GDM1 (cell line): ENCODE results near the gene ITGA11.

Source experiments
- DNase-seq: peaks from one replicate; lab custom pipeline; 2025; lab: John Stamatoyannopoulos, UW

ITGA11 gene

DNA sequence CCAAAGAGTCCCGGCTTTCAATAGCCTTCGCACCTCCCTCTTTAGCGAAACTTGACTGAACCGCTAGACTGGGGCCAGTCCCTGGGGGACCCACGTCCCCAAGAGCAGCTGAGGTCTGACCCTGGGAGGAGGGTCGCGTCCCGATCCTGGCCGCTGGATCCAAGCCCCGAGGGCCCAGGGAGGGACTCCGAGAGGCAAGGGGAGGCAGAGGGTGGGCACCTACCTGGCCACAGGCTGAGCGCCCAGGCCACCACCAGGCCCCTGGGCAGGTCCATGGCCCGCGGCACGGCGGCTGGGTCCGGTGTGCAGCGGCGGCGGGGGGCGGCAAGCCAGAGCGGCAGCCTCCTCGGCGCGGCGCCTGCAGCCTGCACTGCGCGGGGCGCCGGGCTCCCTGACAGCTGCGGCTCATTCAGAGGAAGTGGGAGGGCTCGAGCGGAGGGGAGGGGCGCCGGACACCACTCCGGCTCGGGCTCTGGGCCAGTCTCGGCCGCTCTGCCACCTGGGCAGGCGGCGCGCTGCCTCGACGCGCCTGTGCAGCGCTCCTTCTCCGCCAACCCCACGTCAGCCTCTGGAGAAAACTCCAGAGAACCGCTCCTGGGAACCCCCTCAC lies at the start of gene ITGA11:
TSS of gene ITGA11 (minus strand) at position 372 of the 610 bp plus-strand sequence. CDS start at position 275, 97 bp downstream.
- no peak for DNase-seq

DNA sequence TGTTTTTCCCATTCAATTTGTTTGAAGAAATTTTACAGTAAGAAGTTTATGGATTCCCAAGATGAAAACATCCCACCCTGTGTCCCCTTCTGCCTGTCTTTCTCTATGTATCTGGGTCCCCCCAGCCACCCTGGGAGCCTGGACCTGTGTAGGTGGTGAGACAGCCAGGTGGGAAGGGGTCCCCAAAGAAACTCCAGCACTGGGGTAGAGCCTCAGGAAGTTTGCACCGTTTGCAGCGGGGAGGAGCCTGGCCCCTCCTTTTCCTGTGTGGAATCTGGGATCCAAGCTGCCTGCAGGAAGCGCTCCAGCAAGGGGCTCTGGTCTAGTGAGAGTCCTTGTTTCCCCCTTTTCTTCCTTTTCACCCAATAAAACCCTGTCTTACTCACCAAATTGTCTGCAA lies 49.4 kb upstream of the ITGA11 start:
- no peak for DNase-seq

GRCh38 chr15:68480296-68480695 lies 48.3 kb upstream of the ITGA11 start:
- DNase-seq: no peak

GRCh38 chr15:68479870-68480269 lies 47.9 kb upstream of the ITGA11 start:
- DNase-seq: no peak

DNA sequence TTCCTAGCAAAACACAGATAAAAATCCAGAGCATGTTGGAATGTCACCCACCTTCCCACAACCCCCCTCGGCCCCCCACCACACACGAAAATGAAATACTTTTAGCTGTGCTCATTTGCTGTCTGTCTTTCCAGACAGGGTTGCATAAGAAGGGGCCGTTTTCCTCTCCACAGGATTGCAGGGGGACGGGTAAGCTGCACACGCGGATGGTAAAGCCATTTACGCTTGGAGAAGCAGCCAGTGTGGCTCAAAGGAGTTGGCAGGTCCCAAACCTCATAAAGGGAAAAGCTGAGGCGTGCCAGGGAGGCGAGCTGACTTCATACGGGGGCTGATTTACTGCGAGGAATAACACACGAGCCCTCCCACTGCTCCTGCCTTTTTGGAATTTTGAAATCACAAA lies 47.4 kb upstream of the ITGA11 start:
- no peak for DNase-seq

GRCh38 chr15:68478853-68479252 lies 46.9 kb upstream of the ITGA11 start:
- no peak for DNase-seq

- no peak for DNase-seq
These were observed 43.5 kb upstream of the ITGA11 start for GRCh38 chr15:68475449-68475848.

- DNase-seq: no peak
These were observed 39.6 kb upstream of the ITGA11 start for GRCh38 chr15:68471541-68471940.

- DNase-seq: no peak
These were observed 39.0 kb upstream of the ITGA11 start for GRCh38 chr15:68470976-68471375.

GRCh38 chr15:68470049-68470742 lies 38.2 kb upstream of the ITGA11 start:
- no peak for DNase-seq

GRCh38 chr15:68469162-68470048 lies 37.4 kb upstream of the ITGA11 start:
- DNase-seq: no peak

- no peak for DNase-seq
These were observed 34.9 kb upstream of the ITGA11 start for GRCh38 chr15:68466876-68467275.

- no peak for DNase-seq
These were observed 34.0 kb upstream of the ITGA11 start for GRCh38 chr15:68465861-68466560.

DNA sequence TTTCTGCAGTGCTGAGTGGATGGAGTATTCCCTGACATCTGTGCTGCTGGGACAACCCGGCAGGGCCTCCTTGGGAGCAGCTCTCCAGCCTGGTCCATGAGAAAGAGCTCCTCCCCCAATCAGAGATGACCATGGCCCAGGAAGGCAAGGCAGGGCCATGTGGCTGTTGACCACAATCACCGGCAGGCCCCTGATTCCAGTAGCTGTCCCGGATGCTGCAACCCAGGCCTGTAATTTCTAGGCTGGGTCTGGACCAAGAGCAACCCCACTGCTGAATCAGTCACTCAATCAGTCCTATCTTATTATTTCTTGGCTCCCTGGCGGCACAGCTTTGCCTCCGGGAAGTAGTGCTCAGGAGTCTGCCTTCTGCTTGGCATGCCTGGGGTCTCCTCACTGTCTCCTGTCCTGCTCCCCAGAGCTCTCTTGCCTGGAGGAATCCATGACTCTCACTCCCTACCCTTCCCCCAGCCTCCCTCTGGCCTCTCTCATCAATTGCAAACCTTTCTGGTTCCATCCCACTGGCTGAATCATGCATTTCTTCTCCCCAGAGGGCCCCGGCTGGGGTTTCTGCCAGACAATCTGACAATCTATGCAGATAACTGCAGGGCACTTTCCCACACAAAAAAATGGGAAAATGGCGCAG lies 32.6 kb upstream of the ITGA11 start:
- no peak for DNase-seq

DNA sequence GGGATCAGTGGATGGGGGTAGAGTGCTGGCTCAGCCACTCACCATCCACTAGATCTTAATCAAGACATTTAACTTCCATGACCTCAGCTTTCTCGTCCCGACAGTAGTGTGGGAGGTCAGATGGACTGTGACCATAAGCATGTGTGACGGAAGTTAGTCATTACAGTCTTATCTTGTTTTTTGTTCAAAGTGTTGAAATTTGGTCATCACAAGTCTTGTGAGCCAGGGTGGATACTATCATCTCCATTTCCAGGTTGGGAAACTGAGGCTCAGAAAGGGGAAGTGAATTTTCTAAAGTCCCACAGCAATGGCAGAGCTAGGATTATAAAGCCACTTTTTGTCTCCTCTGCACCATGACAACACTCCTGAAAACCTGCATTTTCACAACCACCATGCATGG lies 32.0 kb upstream of the ITGA11 start:
- no peak for DNase-seq

DNA sequence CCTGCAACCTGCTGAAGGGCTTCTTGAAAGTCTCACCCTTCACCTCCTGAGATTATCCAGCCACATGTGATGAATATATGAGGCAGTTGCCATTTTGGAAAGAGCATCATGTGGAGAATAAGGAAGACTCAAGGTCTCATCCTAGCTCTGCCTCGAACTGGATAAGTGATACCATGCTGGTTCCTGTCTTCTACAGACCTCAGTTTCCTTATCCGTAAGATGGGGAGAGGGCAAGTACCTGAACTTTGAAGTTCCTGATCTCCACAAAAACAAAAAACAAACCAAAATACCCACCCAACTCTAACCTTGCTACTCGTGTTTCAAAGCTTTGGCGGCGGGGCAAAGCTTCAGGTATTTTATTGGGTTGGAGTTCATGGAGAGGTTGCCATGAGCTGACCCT lies 31.5 kb upstream of the ITGA11 start:
- DNase-seq: no peak

DNA sequence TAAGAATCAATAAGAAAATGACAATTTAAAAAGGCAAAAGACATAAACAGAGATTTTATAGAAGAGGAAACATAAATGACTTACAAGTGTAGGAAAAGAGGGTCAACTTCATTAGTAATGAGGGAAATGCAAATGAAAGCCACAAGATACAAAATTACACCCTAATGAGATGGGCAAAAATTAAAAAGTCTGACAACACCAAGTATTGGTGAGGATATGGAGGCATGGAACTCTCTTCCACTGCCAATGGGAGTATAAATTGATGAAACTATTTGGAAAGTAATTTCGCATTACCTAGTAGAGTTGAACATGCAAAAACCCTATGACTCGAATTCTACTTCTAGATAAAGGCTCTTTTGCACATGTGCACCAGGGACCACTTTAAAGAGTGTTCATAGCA lies 28.2 kb upstream of the ITGA11 start:
- DNase-seq: no peak

DNA sequence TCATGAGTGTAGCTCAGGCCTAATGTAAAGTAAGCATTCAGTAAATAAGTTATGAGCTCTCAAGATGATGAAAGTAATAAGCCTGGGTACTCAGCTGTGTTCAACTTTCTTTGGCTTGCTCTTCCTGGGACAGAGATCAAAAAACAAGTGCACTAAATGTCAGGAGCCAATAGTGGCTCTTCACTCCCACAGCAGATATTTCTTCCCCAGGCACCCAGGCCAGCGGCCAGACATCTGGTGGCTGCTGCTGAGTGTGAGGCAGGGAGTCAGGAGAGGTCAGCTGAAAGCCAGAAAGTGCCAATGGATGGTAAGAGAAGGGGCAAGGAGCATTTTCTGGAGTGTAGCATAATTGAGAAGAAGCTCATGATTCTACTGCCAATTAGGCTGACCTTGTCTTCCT lies 18.2 kb upstream of the ITGA11 start:
- no peak for DNase-seq

DNA sequence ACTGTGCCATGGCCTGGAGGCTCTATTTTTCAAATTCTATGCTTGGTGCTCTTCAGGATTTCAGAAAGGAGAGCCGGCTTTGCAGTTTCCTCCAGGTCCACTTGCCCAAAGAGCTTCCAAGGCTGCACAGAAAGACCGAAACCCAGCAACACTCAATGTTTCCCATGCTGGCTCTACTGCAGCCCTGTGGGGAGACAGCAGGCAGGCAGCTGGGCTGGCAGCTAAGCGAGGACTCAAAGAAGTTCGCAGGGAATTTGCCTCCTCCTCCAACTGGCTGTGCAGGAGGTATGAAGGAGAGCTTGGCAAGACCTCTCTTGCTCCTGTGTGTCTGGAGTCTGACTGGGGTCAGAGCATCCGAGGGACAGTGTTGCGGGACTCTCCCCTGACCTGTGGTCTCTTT lies 17.4 kb upstream of the ITGA11 start:
- DNase-seq: no peak

DNA sequence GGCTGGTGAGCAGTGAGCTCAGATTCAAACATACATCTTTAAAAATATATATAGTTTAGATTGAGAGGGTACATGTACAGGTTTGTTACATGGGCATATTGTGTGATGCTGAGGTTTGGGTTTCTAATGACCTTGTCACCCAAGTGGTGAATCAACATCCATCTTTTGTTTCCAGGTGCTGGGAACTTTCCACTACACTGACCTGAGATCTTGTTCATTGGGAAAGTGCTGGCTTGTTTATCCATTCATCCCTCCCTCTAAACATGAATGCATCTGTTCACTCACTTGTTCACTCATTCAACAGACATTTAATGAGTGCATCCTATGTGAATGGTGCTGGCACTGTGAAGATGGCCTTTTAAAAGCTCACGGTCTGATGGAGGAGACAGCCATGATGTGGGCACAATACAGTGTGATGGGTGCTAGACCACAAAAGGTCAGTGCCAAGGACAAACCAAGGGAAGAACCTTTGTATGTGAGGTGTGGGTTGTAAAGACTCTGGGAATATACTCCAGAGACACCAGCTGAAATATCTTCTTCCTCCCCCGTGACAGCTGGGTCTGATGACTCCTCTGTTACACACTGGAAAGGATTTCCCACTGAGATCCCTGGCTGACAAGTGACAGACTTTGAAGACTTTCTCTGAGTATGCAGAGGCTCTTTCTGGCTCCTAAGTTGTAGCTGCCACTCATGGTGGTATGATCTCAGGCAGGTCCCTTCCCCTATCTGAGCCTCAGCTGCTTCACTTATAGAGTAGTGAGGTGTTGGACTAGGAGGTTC lies 16.2 kb upstream of the ITGA11 start:
- no peak for DNase-seq

DNA sequence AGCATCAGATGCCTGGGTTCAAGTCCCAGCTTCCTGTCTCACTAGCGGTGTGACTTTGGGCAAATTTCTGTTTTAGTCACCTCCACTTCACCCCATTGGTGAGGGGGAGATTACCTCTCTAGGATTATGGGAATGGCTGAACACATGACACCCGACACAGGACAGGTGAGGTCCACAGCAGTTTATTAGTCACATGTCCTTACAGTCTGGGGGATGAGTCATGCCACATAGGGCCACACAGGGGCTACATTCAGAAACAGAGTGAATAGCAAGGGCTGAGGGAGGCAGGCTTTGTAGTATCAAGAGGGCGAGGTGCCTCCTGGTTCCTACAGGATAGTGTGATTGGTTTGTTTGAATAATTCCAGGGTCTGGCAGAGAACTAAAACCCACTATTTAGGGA lies 15.2 kb upstream of the ITGA11 start:
- no peak for DNase-seq
